Endometrial microvascular endothelial cells (primary cell): ENCODE results near the gene DNLZ. TPM values are rescaled to one million over a fixed set of nuclear protein-coding genes. Genes with fewer than 3 reads are reported as not detected.
"Not testable (repeated sequence)": the region's sequence is repeated elsewhere in the genome, so short reads cannot be mapped to it uniquely, and the experiment has no call there.

Experiments
- in situ Hi-C: cut with HindIII; loops from 2 replicates; pipeline ENCODE4 v1.10.0; 2017; ENCODE audit warnings: low sequenced_read_pairs, low pct_unique_long_range_greater_than_20kb; ENCODE audit errors: inconsistent ontology term
- total RNA-seq: library from RNA; depleted of rRNA; stranded (reverse); fragments of >200 nt; gene quantifications from one replicate; pipeline ENCODE4 v1.2.3, GENCODE V29; 2015; ENCODE audit errors: inconsistent ontology term

The DNLZ gene
- total RNA-seq, 1 donor from 2014 or later, result 40.5 TPM

- in situ Hi-C loops, result no loop called here
Observed at GRCh38 chr9:136364942-136365774, 1.6 kb upstream of the DNLZ start.

- in situ Hi-C loops, result no loop called here
Observed at GRCh38 chr9:136363949-136364748, 605 bp upstream of the DNLZ start.

GRCh38 chr9:136362450-136362784 is 1.1 kb downstream of the DNLZ start:
- in situ Hi-C loops, result no loop called here

- in situ Hi-C loops, result no loop called here
Observed at GRCh38 chr9:136361754-136362449, 1.6 kb downstream of the DNLZ start.

- in situ Hi-C loops, result no loop called here
Observed at GRCh38 chr9:136361047-136361753, 2.3 kb downstream of the DNLZ start.

- in situ Hi-C loops, result no loop called here
Observed at GRCh38 chr9:136359774-136360718, 3.5 kb downstream of the DNLZ start.

- in situ Hi-C loops, result no loop called here
Observed at GRCh38 chr9:136358888-136359287, 4.7 kb downstream of the DNLZ start.

- in situ Hi-C loops, result no loop called here
Observed at GRCh38 chr9:136358016-136358415, 5.5 kb downstream of the DNLZ start.

GRCh38 chr9:136357202-136357725 is 6.3 kb downstream of the DNLZ start:
- in situ Hi-C loops, result no loop called here

GRCh38 chr9:136355616-136356557 is 7.7 kb downstream of the DNLZ start:
- in situ Hi-C loops, result no loop called here

GRCh38 chr9:136354592-136355085 is 8.9 kb downstream of the DNLZ start:
- in situ Hi-C loops, result no loop called here

GRCh38 chr9:136353757-136354488 is 9.6 kb downstream of the DNLZ start:
- in situ Hi-C loops, result no loop called here

- in situ Hi-C loops, result no loop called here
Observed at GRCh38 chr9:136353088-136353487, 10.5 kb downstream of the DNLZ start.

GRCh38 chr9:136352682-136353081 is 10.9 kb downstream of the DNLZ start:
- in situ Hi-C loops, result no loop called here

- in situ Hi-C loops, result not testable (repeated sequence)
Observed at GRCh38 chr9:136351868-136352267, 11.7 kb downstream of the DNLZ start.

GRCh38 chr9:136351252-136351800 is 12.2 kb downstream of the DNLZ start:
- in situ Hi-C loops, result no loop called here
